Osteoblast (primary cell): ENCODE results near the gene NR5A2. TPM values are rescaled to one million over a fixed set of nuclear protein-coding genes. Genes with fewer than 3 reads are reported as not detected.

Experiments
- DNase-seq: peaks from one replicate; pipeline ENCODE4 v3.0.0; 2011; ENCODE audit warnings: low spot score, mixed read lengths; ENCODE audit not compliant: insufficient read length; ENCODE audit errors: missing footprints
- H2AFZ ChIP-seq: 2 replicates; pipeline ENCODE4 v1.6.0; 2011; ENCODE audit warnings: mild to moderate bottlenecking, low read length
- H3K27ac ChIP-seq: 2 replicates; pipeline ENCODE4 v1.5.1; 2011; ENCODE audit warnings: mild to moderate bottlenecking, low read depth, low read length, moderate library complexity
- H3K27me3 ChIP-seq: 2 replicates; pipeline ENCODE4 v1.6.0; 2012; ENCODE audit warnings: mild to moderate bottlenecking, control low read depth, inconsistent platforms, low read length, moderate library complexity; ENCODE audit not compliant: insufficient read depth
- H3K36me3 ChIP-seq: 2 replicates; pipeline ENCODE4 v1.5.1; 2011; ENCODE audit warnings: mild to moderate bottlenecking, low read length, control low read depth, moderate library complexity; ENCODE audit not compliant: insufficient read depth
- H3K4me1 ChIP-seq: 2 replicates; pipeline ENCODE4 v1.5.1; 2011; ENCODE audit warnings: mild to moderate bottlenecking, low read length, control low read depth, moderate library complexity; ENCODE audit not compliant: insufficient read depth
- H3K4me2 ChIP-seq: 2 replicates; pipeline ENCODE4 v1.6.0; 2011; ENCODE audit warnings: mild to moderate bottlenecking, low read length; ENCODE audit not compliant: insufficient read depth
- H3K4me3 ChIP-seq: fragments of 200-600 bp; sonication (generic); 3 replicates; pipeline ENCODE4 v1.5.1; 2012; ENCODE audit warnings: mild to moderate bottlenecking, low read length, inconsistent platforms; ENCODE audit not compliant: insufficient read depth
- H3K79me2 ChIP-seq: 2 replicates; pipeline ENCODE4 v1.6.0; 2012; ENCODE audit warnings: mild to moderate bottlenecking, low read length, control low read depth, inconsistent platforms; ENCODE audit not compliant: insufficient read depth
- H3K9me3 ChIP-seq: 2 replicates; pipeline ENCODE4 v1.5.1; 2011; ENCODE audit warnings: low read depth, low read length, control low read depth
- H4K20me1 ChIP-seq: 2 replicates; pipeline ENCODE4 v1.6.0; 2012; ENCODE audit warnings: mild to moderate bottlenecking, low read length, control low read depth; ENCODE audit not compliant: insufficient read depth
- total RNA-seq: library from RNA; depleted of rRNA; stranded (reverse); fragments of >200 nt; gene quantifications from 2 replicates; pipeline ENCODE4 v1.2.3, GENCODE V29; 2012
- TF ChIP-seq, protein P1 (sequence below): IDR thresholded peaks from 2 replicates; pipeline ENCODE4 v1.5.1; 2011; ENCODE audit warnings: mild to moderate bottlenecking, low read depth, low read length, moderate library complexity; ENCODE audit errors: extremely low read depth

The NR5A2 gene
- total RNA-seq, 1 donor, result not detected

GRCh38 chr1:199982606-199983005 lies 44.9 kb upstream of the NR5A2 start:
- TF ChIP-seq, protein P1, sequence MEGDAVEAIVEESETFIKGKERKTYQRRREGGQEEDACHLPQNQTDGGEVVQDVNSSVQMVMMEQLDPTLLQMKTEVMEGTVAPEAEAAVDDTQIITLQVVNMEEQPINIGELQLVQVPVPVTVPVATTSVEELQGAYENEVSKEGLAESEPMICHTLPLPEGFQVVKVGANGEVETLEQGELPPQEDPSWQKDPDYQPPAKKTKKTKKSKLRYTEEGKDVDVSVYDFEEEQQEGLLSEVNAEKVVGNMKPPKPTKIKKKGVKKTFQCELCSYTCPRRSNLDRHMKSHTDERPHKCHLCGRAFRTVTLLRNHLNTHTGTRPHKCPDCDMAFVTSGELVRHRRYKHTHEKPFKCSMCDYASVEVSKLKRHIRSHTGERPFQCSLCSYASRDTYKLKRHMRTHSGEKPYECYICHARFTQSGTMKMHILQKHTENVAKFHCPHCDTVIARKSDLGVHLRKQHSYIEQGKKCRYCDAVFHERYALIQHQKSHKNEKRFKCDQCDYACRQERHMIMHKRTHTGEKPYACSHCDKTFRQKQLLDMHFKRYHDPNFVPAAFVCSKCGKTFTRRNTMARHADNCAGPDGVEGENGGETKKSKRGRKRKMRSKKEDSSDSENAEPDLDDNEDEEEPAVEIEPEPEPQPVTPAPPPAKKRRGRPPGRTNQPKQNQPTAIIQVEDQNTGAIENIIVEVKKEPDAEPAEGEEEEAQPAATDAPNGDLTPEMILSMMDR, result no peak
- Histone ChIP-seq H2AFZ (no peak overlapping the region), H3K4me2 (no peak overlapping the region), H3K79me2 (no peaks in the 10 kb centered on the region), H3K4me1 (no peaks in the 10 kb centered on the region), H3K9me3 (no peaks in the 10 kb centered on the region), H3K36me3 (no peaks in the 10 kb centered on the region), H4K20me1 (no peaks in the 10 kb centered on the region), H3K27ac (no peak overlapping the region), H3K4me3 (no peak overlapping the region), H3K27me3 (no peaks in the 10 kb centered on the region)
- no peak for DNase-seq

GRCh38 chr1:199983531-199983930 lies 44.0 kb upstream of the NR5A2 start:
- H2AFZ ChIP-seq, result no peak overlapping the region
- TF ChIP-seq, protein P1, result no peak
- H3K4me1 ChIP-seq, result no peaks in the 10 kb centered on the region
- H3K27me3 ChIP-seq, result no peaks in the 10 kb centered on the region
- no peak overlapping the region for H3K27ac ChIP-seq
- H3K4me2 ChIP-seq, result no peak overlapping the region
- no peaks in the 10 kb centered on the region for H4K20me1 ChIP-seq
- no peak overlapping the region for H3K4me3 ChIP-seq
- H3K36me3 ChIP-seq, result no peaks in the 10 kb centered on the region
- no peaks in the 10 kb centered on the region for H3K79me2 ChIP-seq
- DNase-seq, result peak; percentile 58
- H3K9me3 ChIP-seq, result no peaks in the 10 kb centered on the region

GRCh38 chr1:199995096-199995685 lies 32.3 kb upstream of the NR5A2 start:
- no peaks in the 10 kb centered on the region for H4K20me1 ChIP-seq

DNA sequence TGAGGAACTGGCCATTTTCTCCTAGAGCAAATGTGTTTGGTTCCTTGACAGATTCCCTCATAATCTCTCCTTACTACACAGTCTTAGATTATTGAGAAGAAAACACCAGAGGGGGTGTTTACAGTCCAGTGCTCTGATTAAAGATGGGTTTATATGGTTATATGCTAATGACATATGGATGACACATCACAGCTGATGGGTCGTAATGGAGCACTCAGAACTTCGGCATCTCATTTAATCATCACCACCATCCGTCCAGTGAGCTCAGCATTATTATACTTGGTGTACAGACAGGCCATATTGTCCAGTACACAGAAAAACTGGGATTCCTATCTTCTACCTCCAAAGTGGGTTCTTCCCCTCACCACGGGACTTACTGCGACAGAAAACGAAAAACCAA lies 22.3 kb upstream of the NR5A2 start:
- Histone ChIP-seq H3K4me3 (no peak overlapping the region), H3K4me2 (no peak overlapping the region), H3K36me3 (no peaks in the 10 kb centered on the region), H3K27ac (no peak overlapping the region), H3K79me2 (no peaks in the 10 kb centered on the region), H4K20me1 (no peaks in the 10 kb centered on the region), H2AFZ (no peak overlapping the region), H3K9me3 (no peaks in the 10 kb centered on the region), H3K4me1 (no peaks in the 10 kb centered on the region), H3K27me3 (no peaks in the 10 kb centered on the region)
- no peak for DNase-seq
- TF ChIP-seq, protein P1, result no peak

More at GRCh38 chr1:199995096-199995685, 32.3 kb upstream of the NR5A2 start:
- Histone ChIP-seq H3K79me2 (no peaks in the 10 kb centered on the region), H3K4me2 (no peak overlapping the region), H3K9me3 (no peaks in the 10 kb centered on the region), H3K4me1 (no peaks in the 10 kb centered on the region), H2AFZ (no peak overlapping the region), H3K27me3 (no peaks in the 10 kb centered on the region), H3K36me3 (no peaks in the 10 kb centered on the region), H3K4me3 (no peak overlapping the region), H3K27ac (no peak overlapping the region)
- DNase-seq, result peak; percentile 22
- TF ChIP-seq, protein P1, result no peak
